GM10266 (cell line): Measurements from ENCODE around the gene UBR1.

Source experiments
- DNase-seq: peaks from one replicate; pipeline ENCODE4 v3.0.0; 2012; ENCODE audit errors: extremely low spot score
- TF ChIP-seq, protein P1 (sequence below): IDR thresholded peaks from 2 replicates; pipeline ENCODE4 v1.5.1; 2012; ENCODE audit warnings: mild to moderate bottlenecking, low read depth; ENCODE audit not compliant: control insufficient read depth, insufficient read depth; ENCODE audit errors: missing control alignments

The UBR1 gene

DNA sequence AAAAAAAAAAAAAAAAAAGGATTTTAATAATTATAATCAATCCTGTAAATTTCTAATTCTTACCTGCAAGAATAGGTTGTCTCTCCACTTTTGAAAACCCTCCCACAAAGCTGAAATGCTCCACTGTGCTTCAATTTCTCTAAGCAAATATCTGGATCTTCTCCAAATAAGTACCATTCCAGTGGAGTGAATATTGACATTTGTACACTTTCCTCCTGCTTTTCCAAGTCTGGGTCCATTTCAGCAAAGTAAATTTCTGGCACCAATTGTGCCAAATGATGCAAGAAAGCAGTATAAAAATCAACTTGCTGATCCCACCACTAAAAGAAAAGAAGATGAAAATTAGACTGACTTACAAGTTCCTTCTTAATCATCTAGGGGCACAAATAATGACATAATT lies 19.9 kb downstream of the UBR1 start:
- no peak for DNase-seq
- TF ChIP-seq, protein P1, sequence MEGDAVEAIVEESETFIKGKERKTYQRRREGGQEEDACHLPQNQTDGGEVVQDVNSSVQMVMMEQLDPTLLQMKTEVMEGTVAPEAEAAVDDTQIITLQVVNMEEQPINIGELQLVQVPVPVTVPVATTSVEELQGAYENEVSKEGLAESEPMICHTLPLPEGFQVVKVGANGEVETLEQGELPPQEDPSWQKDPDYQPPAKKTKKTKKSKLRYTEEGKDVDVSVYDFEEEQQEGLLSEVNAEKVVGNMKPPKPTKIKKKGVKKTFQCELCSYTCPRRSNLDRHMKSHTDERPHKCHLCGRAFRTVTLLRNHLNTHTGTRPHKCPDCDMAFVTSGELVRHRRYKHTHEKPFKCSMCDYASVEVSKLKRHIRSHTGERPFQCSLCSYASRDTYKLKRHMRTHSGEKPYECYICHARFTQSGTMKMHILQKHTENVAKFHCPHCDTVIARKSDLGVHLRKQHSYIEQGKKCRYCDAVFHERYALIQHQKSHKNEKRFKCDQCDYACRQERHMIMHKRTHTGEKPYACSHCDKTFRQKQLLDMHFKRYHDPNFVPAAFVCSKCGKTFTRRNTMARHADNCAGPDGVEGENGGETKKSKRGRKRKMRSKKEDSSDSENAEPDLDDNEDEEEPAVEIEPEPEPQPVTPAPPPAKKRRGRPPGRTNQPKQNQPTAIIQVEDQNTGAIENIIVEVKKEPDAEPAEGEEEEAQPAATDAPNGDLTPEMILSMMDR: no peak

DNA sequence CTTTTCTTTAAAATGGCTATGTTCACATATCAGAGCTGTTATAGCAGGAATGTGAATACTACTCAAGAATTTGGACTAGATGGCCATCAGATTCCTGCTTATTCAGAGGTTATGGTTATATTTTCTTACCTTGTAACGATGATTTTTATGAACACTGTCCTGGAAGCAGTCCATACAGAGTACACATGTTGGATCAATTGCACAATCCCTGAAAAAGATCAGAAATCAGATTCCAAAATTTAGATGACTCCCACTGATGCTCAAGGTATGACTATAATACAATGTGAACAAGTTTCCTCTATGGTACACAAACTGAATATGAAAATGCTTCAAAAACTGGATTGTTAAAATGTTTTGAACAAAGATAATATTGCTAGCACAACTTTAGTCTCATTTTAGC lies 23.3 kb downstream of the UBR1 start:
- TF ChIP-seq, protein P1: no peak
- no peak for DNase-seq

DNA sequence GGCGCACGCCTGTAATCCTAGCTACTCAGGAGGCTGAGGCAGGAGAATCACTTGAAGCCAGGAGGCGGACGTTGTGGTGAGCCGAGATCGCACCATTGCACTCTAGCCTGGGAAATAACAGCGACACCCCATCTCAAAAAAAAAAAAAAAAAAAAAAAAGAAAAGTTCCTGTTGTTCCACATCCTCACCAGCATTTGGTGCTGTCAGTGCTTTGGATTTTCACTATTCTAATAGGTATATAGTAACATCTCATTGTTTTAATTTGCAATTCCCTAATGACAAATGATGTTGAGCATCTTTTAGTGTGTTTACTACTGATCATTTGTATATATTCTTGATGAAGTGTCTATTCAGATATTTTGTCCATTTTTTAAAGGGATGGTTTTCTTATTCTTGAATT lies 24.6 kb downstream of the UBR1 start:
- no peak for DNase-seq
- TF ChIP-seq, protein P1: no peak

DNA sequence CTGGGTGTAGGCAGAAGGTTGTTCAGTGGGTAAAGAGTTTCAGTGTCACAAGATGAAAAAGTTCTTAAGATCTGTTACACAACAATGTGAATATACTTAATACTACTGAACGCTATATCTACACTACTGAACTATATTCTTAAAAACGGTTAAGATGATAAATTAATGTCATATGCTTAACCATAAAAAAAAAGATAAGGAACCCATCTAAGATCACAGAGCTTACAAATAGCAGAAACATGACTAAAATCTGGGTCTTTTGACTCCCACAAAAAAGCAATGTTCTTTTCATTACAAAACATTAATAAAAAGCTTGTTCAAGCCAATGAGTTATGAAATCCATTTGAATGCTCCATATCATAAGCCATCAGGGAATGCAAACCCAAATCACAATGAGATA lies 34.4 kb downstream of the UBR1 start:
- DNase-seq: no peak
- TF ChIP-seq, protein P1: no peak

DNA sequence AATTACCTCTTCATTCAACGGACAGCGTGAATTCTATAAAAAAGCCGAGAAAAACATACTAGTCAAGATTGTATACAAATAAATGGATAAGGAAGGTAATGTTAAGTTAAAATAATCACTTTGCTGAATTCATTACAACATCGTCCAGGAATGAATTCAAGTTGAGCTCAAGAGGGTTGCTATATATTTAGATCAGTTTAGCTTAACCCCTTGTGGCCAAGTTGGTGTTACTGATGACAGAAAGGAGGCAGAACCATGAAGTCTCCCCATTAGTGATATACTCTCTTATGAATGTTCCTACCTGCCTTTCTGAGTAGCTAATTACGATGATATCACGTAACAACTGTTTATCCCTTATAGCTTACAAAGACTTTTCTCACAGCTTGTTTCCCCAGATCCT lies 34.9 kb downstream of the UBR1 start:
- DNase-seq: no peak
- TF ChIP-seq, protein P1: no peak

DNA sequence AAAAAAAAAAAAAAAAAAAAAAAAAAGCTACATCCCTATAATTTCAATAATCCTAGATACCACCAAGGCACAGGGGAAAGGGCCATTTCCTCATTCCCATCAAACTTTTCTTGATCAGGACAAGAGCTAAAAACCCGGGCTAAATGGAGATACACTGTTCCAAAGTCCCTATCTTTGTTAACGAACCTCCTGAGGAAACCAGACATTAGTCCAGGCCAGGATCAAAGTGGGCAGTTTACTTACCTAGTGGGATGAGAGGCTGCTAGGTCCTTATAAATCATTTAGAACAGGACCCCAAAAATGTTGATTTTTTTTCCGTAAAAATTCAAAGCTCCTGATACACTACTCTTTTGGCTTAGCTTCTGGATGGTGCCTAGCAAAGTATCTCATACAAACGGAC lies 35.6 kb downstream of the UBR1 start:
- TF ChIP-seq, protein P1: no peak
- DNase-seq: no peak

DNA sequence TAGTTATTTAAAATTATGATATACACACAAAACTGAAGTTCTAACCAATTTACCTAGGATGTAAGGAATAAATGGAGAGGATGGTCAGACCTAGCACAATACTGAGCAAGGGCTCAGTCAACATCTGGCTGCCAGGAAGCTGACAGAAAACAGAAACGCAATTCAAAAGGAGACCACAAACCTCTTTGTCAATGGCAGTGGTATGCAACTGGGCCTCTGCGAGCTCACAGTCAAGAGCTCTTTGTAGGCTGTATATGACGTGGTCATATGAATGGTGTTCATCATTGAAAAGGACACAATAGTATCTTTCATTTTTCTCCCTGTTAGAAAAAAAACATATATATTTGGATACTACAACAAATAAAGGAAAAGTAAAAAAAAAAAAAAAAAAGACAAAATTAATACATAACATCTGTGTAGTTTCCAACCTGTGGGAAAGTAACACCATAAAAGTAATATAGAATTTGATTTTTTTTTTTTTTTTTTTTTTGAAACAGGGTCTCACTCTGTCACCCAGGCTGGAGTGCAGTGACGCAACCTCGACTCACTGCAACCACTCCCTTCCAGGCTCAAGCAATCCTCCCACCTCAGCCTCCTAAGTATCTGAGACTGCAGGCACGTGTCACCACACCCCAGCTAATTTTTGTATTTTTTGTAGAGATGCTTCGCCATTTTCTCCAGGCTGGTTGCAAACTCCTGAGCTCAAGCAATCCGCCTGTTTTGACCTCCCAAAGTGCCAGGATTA lies 37.9 kb downstream of the UBR1 start:
- no peak for DNase-seq
- TF ChIP-seq, protein P1: no peak
